Left renal cortex interstitium (tissue), 4 donors: ENCODE measurements around the gene SLC25A39. TPM values are rescaled to one million over a fixed set of nuclear protein-coding genes. Genes with fewer than 3 reads are reported as not detected.
A peak's percentile ranks its signal among the peaks of the same experiment; 100 is the strongest.
"Not testable (repeated sequence)": the region's sequence is repeated elsewhere in the genome, so short reads cannot be mapped to it uniquely, and the experiment has no call there.

ENCODE experiments used
- DNase-seq, 4 donors: peaks; one replicate each; pipeline ENCODE4 v3.0.0-alpha.2; 2013; ENCODE audit warnings: low read depth in 4 of 4, low spot score in 2 of 4, missing footprints in 1 of 4
- polyA plus RNA-seq, 4 donors: library from polyadenylated mRNA; unstranded; fragments of 120-200 nt; gene quantifications; one replicate each; pipeline ENCODE4 v1.2.1, GENCODE V29; 2013; ENCODE audit not compliant: insufficient read length in 4 of 4

The SLC25A39 gene, protein sequence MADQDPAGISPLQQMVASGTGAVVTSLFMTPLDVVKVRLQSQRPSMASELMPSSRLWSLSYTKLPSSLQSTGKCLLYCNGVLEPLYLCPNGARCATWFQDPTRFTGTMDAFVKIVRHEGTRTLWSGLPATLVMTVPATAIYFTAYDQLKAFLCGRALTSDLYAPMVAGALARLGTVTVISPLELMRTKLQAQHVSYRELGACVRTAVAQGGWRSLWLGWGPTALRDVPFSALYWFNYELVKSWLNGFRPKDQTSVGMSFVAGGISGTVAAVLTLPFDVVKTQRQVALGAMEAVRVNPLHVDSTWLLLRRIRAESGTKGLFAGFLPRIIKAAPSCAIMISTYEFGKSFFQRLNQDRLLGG
- 100 to 1,000 TPM in 3 of 4 donors, 10 to 100 TPM in 1; 89.3 to 120 (median 107) TPM for polyA plus RNA-seq

DNA sequence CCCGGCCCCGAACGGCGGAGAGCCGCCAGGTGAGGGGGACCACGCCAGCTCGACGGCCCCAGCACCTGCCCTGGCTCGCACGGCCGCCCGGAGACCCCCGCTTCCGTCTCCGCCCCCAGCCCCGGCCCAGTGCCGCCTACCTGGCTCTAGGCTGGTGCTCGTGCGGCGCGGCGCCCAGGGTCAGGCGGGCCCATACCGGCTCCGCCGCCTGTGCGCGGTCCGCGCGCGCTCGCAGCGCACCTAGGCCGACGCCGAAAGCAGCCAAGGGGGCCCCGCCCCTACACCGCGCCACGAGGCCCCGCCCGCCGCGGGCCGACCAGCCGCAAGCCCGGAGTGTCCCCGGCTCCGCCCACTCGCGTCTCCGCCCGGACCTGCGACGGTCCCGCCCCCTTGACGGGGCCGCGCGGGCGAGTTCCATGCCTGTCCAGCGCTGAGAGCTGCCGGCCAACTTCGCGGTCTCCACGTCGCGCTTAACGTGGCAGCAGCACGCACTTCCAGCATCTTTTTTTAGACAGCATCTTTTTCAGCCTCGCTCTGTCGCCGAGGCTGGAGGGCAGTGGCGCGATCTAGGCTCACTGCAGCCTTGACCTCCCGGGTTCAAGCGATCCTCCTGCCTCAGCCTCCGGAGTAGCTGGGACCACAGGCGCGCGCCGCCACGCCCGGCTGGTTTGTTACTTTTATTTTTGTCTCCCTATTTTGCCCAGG lies at the start of gene SLC25A39:
SLC25A39 (minus strand) TSS at position 253 of the 705 bp plus-strand sequence. CDS start 1,261 bp downstream, outside the sequence.
- peak in 2 of 4 donors; percentile 87 for DNase-seq

DNA sequence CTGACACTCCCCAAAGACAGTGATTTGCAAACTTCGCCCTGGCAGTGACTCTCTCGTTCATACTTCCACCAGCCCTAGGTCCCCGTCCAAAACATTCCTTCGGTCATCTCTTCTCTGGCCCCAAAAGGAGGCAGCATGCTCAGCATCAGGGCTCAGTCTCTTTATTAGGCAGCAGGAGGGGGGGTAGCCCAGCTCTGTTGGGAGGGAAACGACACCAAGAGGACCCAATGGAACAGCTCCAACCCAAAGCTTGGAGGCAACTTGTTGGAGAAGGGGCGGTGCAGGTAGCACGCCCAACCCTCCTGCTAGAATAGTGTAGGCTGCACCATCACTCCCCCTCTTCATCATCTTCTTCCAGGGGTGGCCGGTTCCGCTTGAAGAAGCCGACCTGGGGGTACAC lies 47.4 kb upstream of the SLC25A39 start:
- DNase-seq = no peak

DNA sequence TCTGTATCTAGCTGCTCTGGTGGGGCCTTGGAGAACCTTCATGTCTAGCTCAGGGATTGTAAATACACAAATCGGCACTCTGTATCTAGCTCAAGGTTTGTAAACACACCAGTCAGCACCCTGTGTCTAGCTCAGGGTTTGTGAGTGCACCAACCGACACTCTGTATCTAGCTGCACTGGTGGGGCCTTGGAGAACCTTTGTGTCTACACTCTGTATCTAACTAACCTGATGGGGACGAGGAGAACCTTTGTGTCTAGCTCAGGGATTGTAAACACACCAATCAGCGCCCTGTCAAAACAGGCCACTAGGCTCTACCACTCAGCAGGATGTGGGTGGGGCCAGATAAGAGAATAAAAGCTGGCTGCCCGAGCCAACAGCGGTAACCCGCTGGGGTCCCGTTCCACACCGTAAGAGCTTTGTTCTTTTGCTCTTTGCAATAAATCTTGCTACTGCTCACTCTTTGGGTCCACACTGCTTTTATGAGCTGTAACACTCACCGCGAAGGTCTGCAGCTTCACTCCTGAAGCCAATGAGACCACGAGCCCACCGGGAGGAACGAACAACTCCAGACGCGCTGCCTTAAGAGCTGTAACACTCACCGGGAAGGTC lies 44.9 kb upstream of the SLC25A39 start:
- DNase-seq = not testable (repeated sequence)

DNA sequence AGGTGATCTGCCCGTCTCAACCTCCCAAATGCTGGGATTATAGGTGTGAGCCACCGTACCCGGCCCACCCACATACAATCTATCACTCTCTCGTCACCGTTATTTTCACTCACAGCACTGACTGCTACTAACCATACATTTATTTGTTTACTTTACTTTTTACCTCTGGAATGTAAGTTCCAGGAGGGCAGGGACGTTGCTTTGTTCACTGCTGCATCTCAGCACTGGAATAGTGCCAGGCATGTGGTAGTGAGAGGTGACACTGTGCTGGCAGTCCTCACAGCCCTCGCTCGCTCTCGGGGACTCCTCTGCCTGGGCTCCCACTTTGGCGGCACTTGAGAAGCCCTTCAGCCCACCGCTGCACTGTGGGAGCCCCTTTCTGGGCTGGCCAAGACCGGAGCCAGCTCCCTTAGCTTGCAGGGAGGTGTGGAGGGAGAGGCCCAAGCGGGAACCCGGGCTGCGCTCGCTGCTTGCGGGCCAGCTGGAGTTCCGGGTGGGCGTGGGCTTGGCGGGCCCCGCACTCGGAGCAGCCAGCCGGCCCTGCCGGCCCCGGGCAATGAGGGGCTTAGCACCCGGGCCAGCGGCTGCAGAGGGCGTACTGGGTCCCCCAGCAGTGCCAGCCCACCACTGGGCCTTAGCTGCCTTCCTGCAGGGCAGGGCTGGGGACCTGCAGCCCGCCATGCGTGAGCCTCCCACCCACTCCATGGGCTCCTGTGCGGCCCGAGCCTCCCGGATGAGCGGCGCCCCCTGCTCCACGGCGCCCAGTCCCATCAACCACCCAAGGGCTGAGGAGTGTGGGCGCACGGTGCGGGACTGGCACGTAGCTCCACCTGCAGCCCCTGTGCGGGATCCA lies 44.0 kb upstream of the SLC25A39 start:
- DNase-seq = not testable (repeated sequence)

DNA sequence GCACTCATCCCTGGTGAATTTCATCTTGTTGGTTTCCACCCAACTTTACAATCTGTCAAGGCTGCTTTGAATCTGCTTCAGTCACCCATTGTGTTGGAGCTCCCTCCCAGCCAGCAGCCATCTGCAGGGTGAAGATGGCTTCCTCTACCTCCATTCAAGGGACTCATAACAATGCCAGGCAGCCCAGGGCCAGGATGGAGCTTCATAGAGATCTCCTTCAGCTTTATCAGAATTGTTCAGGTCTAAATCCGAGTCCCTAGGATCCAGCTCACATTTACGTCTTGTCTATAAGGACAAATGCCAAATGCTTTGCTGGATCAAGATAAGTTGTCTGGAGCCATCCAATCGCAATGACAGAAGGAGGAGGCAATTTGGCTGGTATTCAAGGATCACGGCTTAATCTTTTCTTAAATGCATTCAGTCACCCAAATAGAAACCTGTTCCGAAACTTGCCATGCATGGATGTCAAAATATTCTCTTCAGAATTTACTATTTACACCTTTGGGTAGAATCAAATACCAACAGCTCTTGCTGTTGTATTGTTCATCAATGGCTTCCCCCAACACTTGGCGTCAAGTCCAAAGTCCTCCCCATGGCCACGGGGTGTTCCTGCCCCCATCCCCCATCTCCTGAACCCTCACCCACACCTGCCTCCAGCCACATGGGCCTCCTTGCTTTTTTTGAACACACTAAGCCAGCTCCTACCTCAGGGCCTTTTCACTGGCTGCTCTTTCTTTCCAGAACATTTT lies 42.8 kb upstream of the SLC25A39 start:
- no peak for DNase-seq

DNA sequence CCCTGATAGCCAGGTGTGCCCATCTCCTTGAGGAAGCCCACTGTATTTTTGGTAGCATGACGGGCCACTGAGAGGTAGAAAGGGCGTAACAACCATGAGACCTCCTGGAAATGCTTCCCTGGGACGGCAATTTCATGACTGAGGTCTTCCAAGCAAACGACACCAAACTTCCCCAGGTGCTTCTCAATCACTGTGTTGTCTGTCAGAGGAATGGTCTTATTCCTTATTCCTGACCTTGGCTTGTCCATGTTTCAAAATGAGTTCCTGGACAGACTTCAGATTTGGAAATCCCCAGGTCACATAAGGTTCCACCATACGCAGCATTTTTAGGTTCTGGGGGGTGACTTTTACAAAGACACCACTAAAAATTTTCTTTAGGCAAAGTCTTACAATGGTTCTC lies 40.4 kb upstream of the SLC25A39 start:
- not testable (repeated sequence) for DNase-seq

DNA sequence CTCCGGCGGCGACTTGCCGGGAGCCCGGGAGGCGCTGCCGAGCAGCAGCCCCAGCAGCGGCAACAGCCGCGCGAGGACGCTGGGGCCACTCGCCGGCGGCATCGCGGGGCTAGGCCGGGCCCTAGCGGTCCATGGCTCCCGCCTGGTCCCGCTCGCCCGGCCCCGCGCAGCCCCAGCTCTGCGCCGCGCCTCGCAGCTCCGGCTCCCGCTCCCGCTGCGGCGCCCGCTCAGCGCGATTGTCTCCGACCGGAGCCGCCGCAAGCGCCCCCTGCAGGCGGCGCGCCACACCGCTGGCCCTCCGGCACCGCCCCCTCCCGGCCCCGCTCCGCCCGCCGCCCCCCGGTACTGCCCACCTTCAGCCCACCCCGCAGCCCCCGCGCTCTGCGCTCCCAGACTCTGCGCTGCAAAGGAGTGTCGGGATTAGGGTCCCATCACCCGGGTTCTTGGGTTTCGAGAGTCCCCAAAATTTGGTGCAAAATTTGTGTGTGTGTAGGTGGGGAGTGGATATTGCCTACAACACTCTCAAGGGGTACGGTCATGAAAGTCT lies 39.1 kb upstream of the SLC25A39 start, which contains the start of gene FAM171A2:
FAM171A2 (minus strand) TSS at position 241 of the 547 bp plus-strand sequence; CDS start at position 102, 139 bp downstream.
- DNase-seq = no peak

DNA sequence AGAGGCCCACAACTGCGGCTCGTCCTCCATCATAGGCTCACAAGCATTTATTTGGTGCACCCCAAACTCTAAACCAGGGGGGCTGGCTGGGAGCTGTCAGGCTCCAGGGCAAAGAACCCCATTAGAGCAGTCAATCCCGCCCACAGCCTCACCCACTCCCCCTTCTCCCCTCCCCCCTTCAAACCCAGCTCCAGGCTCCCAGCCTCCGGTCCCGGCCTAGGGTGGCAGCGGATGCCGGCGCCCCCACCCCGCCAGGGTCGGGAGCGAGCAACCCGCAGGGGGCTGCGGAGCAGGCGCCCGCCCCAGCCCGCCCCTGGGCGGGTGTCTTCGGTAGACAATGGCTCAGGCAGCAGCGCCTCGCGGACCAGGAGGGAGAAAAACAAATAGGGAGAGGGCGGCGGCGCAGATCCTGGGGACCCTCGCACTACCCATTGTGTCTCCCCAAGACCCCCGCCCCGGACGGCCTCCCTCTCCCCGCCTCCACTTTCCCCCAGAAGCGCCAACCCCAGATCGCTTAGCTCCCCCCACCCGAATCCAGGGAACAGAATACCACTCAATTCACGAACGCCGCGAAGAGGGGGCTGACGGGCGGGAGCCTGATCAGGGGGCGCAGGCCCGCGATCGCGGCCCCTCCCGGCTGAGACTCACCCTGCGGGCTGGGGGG lies 38.5 kb upstream of the SLC25A39 start:
- DNase-seq = no peak

DNA sequence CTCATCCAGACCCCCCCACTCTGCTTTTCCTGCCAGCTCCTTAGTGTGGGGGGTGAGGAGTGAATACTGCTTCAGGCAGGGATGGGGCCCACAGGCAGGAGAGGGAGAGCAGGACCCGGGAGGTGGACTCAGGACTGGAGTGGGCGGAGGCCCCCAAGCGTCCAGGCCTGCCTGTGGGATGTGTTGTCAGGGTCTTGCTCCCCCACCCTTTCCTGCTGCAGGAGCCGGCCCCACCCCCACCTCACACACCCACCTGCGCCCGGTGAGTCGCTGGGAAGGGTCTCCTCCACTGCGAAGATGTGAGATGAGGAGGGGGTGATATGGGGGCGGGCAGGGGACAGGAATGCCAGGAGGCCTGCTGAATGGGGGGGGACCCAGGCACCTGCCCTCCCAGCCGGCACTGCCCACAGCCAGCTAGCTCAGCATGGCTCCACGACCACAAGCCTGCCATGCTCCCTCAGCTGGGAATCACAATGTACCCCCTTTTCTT lies 37.9 kb upstream of the SLC25A39 start:
- no peak for DNase-seq

DNA sequence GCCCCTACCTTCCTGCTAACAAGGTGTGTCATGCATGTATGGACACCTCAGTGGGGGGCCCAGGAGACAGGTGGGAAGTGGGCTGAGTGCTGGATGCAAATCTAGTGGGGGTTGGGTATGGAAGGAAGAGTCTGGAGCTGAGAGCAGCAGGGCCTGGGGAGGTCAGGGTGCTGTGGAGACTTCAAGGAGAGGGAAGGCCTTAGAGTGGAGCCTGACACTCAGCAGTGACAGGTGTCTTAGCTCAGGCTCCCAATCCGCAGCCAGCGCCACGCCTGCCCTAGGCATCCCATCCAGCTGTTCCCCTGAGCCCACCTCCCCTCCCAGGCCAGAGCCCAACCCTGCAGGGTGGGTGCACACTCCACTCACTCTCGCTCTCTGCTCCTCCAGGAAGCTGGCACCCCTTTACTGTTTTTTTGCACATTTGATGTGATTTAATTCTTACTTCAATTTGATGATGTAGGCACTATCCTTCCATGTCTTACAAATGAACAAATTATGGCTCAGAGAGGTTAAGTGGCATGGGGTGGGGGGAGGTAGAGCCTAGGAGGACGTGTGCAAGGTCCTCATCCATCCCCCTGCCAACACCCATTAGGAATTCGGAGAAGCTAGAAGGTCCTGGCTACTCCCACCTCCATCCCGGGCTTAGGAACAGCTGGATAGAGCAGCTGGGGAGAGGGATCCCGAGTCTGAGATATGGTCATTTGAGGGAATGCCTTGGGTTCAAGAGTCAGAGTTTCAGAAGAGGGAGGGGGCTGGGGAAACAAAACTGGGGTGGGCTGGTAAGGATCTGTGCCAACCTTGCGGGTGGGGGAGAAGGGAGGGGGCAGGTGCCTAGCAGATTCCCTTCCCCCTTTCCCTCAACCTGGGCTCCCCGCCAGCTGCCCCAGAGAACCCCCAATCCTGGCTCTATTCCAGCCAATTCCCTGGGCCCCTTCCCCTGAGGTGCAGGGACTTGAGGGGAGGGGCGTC lies 37.0 kb upstream of the SLC25A39 start:
- DNase-seq = no peak

DNA sequence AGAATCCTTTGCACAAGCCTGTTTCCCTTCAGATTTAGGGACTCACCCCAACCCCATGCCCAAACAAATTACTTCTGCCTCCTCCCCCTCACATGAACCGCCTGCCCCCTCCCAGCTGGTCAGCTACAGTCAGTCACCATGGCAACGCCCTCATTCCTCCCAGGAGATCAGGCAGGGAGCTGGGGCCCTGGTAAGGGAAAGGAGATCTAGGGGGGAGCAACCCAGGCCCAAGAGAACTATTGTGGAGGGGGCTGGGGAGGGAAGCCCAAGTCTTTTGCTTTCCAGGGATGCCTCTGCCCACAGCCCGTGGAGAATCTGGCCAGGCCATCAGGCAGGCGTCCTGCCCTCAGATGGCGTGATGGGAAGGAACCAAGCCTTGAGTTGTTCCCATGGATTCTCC lies 36.2 kb upstream of the SLC25A39 start:
- peak in 1 of 4 donors; percentile 77 for DNase-seq

DNA sequence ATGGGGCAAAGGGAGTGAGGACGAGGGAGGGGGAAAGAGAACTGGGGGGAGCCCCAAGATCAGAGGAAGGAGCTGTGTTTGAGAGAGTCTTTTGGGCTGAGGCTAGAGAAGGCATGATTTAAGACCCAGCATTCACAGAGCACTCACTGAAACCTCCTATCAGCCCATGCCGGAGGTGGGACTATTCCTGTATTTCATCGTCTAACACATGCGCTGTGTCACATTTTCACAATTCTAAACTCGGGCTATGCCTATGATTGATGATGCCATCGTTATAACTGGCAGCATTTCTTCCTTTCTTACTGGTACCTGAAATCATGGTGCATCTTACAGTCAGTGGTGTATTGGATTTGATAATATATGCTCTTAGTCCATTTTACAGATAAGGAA lies 35.5 kb upstream of the SLC25A39 start:
- DNase-seq = no peak

DNA sequence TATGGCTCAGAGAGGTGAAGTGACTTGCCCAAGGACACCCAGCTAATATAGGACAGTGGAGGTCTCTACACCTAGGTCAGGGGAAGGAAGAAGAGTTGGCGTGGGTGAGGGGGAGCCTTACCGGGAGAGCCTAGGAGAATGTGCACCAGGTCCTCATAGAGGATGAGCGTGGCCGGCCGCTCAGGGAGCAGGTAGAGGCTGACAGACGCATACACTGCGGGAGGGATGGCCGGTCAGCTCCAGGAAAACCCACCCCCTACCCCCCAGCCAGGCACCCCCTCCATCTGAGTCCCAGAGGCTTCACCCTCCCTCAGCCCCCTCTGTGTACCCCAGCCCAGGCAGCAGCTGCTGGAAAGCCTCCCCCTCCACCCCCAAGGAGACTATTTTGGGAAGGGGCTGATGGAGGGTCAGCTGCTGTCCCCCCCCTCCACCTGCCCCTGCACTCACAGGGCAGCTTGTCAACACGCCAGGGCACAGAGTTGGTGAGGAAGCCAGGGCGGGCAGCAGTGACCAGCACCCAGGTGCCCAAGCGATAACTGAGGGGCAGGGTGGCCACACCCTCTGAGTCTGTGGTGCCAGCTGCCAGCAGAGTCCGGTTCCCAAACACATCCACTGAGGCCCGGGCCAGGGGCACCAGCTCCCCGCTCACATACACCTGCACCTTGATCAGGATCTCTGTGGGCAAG lies 35.0 kb upstream of the SLC25A39 start:
- DNase-seq = no peak

DNA sequence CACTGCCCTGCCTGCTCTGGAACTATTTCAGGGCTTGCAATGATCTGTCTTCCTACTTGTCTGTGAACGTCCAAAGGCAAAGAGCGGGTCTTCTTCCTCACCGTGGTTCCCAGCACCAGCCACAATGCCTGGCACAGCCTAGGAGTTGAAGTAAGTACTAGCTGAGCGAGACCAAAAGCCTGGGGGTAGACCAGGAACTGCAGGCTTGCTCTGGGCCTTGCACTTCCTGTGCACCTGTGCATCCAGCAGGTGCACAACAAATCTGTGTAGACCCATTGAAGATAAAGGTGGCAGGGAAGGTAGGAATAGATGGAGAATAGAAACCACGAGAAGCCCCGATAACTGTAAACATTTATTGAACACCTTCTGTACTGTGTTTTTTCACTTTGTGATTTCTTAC lies 34.4 kb upstream of the SLC25A39 start:
- no peak for DNase-seq

DNA sequence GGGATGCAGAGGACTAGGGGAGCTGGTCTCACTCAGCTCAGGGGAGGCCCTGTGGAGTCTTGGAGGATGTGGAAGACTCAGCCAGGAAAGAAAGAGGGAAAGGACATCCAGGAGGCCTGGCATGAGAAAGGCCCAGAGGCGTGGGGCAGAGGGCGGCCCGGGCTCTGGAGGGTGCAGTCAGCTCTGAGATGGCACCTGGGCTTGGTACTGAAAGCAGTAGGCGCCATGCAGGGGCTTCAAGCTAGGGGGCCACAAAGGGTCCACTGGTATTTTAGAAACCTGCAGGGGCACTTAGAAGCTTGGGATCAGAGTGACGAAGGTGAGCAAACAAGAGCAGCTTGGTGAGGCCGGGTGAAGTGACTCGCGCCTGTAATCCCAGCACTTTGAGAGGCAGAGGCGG lies 33.4 kb upstream of the SLC25A39 start:
- no peak for DNase-seq

DNA sequence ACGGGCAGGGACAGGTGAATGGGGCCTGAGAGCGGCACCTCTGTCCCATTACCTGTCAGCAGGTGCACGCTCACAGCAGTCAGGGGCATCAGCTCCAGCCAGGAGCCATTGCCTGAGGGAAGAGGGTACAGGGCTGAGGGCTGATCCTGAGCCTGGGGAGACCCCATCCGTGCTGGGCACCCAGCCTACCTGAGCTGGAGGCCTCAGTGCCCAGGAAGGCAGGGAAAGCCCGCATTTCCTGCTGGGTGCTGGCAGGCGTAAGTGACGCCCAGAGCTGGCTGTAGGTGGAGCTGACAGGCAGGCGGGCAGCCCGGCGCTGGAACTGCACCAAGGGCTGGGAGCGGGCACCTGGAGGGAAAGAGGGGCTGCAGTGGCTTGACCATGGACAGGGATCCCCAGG lies 31.6 kb upstream of the SLC25A39 start:
- no peak for DNase-seq

DNA sequence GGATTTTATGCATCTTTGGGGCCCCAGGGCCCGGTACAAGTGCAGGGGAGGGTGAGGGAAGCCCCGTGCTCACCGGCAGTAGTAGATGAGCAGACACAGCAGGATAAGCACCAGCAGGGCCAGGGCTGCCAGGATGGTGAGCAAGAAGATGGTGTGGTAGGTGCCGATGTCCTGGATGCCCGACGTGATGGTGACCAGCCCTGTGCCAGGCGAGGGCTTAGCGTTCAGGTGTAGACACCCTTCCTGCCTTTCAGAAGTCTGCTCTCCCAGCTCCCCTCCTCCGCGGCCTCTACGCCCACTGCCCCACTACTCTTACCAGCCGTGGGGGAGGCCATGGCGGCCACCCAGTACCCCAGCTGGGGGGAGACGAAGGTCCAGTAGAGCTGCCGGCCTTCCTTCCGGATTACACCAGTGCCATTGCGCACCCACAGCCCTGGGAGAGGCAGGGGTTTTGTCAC lies 31.0 kb upstream of the SLC25A39 start:
- DNase-seq = no peak
